Measurements from ENCODE around the gene PUDP.

DNA sequence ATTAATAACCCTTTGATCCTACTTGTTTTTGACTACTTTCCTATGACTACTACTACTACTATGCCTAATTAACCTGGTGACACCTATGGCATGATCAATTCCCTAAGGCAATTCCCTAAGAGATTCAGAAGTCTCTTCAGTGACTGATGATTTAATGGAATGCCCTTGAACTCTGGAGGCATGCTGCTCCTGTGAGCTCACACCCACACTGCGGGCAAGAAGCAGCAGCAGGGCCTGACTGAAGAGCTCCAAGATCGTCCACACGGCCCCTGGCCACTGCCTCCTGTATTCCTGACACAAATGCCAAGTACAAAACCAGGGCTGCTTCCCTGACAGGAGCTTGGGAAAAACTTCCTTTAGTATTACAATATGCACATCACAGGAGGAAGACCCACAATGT is 74.6 kb downstream of the PUDP start:
- TF ChIP-seq CTCF (IDR thresholded peaks at IDR 0.05) (no peak), POLR2A (IDR thresholded peaks at IDR 0.05) (no peak)

All from testis (tissue), 2 donors.